ENCODE measurements around the gene BMAL1.

- TF ChIP-seq CTCF (IDR thresholded peaks at IDR 0.05) (no peak), POLR2A (IDR thresholded peaks at IDR 0.05) (no peak)
These were observed 63.4 kb downstream of the BMAL1 start for GRCh38 chr11:13341026-13341425.

All from uterus (tissue), 2 donors.